Suprapubic skin (tissue), 4 donors: Measurements from ENCODE around the gene CHSY1. TPM values are rescaled to one million over a fixed set of nuclear protein-coding genes. Genes with fewer than 3 reads are reported as not detected.
"Not testable (repeated sequence)": the region's sequence is repeated elsewhere in the genome, so short reads cannot be mapped to it uniquely, and the experiment has no call there.

ENCODE experiments used
- DNase-seq, 2 donors: peaks; one replicate each; pipeline ENCODE4 v3.0.0-alpha.2; 2019; ENCODE audit warnings: low spot score in 2 of 2
- H3K27ac ChIP-seq: fragments of 200-600 bp; sonication (generic); one replicate; pipeline ENCODE4 v1.5.1; 2019
- H3K27me3 ChIP-seq: fragments of 200-600 bp; sonication (generic); one replicate; pipeline ENCODE4 v1.5.1; 2019
- H3K36me3 ChIP-seq: fragments of 200-600 bp; sonication (generic); one replicate; pipeline ENCODE4 v1.5.1; 2019
- H3K4me1 ChIP-seq: fragments of 200-600 bp; sonication (generic); one replicate; pipeline ENCODE4 v1.5.1; 2019
- H3K4me3 ChIP-seq: fragments of 200-600 bp; sonication (generic); one replicate; pipeline ENCODE4 v1.5.1; 2019; ENCODE audit warnings: mild to moderate bottlenecking
- H3K9me3 ChIP-seq: fragments of 200-600 bp; sonication (generic); one replicate; pipeline ENCODE4 v1.5.1; 2019
- EP300 ChIP-seq: sonication (generic); formaldehyde crosslinking; IDR thresholded peaks from one replicate; pipeline ENCODE4 v1.6.1; 2017; ENCODE audit warnings: antibody characterized with exemption
- POLR2A ChIP-seq, 2 donors: fragments of 450-650 bp; IDR thresholded peaks; one replicate each; pipeline ENCODE4 v1.6.1; 2017; ENCODE audit warnings: antibody characterized with exemption in 2 of 2, mild to moderate bottlenecking in 2 of 2, moderate library complexity in 2 of 2
- POLR2AphosphoS5 ChIP-seq, 3 donors: sonication (generic); formaldehyde crosslinking; IDR thresholded peaks; one replicate each; pipeline ENCODE4 v1.6.1; 2017; ENCODE audit warnings: antibody characterized with exemption in 3 of 3
- WGBS: methylation state at CpG from one replicate; pipeline ENCODE4 v1.1.5; 2018; 5-methylcytosine and 5-hydroxymethylcytosine counted together
- total RNA-seq, 4 donors: library from RNA; depleted of rRNA; stranded (reverse); fragments of >200 nt; gene quantifications; one replicate each; pipeline ENCODE4 v1.1.0, GENCODE V29; 2016
- TF ChIP-seq, protein P1 (sequence below), 2 donors: fragments of 200-600 bp in 1 of 2; fragments of 450-650 bp in 1 of 2; sonication (generic) in 1 of 2; IDR thresholded peaks; one replicate each; pipeline ENCODE4 v1.5.1; 2016 to 2019; ENCODE audit warnings: antibody characterized with exemption in 2 of 2, mild to moderate bottlenecking in 1 of 2, moderate library complexity in 1 of 2

Gene CHSY1
- total RNA-seq, 4 donors from 2014 or later: 29.7 to 39.6 (median 30.5) TPM

DNA sequence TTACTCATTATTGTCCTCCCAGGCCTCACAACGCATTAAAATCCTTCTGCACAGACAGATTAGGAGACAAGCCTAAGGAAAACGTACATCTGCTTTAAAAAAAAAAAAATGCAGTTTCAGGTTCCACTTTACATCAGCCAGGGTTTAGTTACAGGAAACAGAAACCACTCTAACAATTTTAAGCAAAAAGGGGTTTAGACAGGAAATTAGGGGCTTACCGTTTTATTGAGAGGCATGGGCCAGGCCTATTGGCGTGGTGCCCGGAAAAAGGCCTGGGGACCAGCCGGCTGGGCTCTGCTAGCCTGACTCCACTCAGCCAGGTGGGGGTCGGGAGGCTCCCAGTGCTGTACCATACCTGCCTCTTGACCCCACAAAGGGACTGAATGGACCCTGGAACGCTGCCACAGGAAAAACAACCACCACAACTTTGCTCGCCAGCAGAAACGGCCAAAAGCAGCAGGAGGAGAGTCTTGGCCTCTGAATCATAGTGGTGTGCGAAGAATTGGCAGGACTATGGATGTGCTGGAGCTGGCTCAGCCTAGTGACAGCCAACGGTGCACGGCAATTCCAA, 124.3 kb downstream of the CHSY1 start:
- H3K27ac ChIP-seq: peak overlapping the region; percentile 42
- DNase-seq: peak in 1 of 2 donors; percentile 81
- H3K9me3 ChIP-seq: no peaks in the 10 kb centered on the region
- peaks cover 22% of the 10 kb centered on the region for H3K4me1 ChIP-seq
- TF ChIP-seq POLR2A (IDR thresholded peaks at IDR 0.05): no peak
- TF ChIP-seq, protein P1, sequence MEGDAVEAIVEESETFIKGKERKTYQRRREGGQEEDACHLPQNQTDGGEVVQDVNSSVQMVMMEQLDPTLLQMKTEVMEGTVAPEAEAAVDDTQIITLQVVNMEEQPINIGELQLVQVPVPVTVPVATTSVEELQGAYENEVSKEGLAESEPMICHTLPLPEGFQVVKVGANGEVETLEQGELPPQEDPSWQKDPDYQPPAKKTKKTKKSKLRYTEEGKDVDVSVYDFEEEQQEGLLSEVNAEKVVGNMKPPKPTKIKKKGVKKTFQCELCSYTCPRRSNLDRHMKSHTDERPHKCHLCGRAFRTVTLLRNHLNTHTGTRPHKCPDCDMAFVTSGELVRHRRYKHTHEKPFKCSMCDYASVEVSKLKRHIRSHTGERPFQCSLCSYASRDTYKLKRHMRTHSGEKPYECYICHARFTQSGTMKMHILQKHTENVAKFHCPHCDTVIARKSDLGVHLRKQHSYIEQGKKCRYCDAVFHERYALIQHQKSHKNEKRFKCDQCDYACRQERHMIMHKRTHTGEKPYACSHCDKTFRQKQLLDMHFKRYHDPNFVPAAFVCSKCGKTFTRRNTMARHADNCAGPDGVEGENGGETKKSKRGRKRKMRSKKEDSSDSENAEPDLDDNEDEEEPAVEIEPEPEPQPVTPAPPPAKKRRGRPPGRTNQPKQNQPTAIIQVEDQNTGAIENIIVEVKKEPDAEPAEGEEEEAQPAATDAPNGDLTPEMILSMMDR (IDR thresholded peaks at IDR 0.05): no peak
- peak in 1 of 3 donors; percentile 17 for TF ChIP-seq POLR2AphosphoS5 (IDR thresholded peaks at IDR 0.05)
- no peaks in the 10 kb centered on the region for H3K27me3 ChIP-seq
- H3K36me3 ChIP-seq: no peaks in the 10 kb centered on the region
- 45% methylated on average over 13 of the region's 13 CpGs for WGBS
- H3K4me3 ChIP-seq: no peak overlapping the region

DNA sequence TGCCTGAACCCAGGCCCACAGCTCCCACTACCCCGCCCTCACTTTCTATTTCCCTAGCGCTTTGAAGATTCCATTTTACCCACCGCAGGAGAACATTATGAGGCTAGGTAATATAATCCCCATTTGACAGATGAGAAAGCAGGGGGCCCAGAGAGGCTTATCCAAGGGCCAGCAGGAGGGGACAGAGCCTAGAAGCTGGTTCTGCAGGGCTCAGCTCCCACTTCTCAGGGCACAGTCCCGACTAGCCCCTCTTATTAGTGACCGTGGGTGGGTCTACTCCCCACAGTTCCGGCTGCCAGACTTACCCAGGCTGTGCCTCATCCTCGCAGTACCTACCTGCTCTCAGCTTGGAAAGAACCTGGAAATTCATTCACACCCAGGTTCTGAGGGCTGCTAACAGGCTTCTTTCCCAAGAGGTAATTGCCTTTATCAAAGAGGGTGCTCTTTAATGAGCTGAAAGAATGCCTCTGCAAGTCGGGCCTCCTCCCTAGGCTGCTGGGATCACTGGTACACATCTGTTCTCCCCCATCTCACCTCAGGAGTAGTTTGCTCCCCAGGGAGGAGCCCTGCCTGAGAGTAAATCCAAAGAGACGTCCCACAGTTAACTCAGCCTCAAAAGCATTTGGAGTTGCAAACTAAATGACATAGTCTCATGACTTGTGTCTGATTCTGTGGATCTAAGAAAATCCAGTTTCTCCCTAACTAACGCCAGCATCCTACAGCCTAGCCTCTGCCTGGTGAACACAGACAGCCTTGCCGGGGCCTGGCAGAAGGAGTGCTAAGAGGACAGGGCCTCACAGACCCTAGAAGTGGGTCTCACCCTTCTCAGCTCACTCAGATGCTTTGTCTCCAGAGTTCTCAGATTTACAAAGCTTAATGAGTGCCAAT, 125.0 kb downstream of the CHSY1 start:
- DNase-seq: no peak
- WGBS: 66% methylated on average over 11 of the region's 11 CpGs
- H3K4me1 ChIP-seq: peaks cover 24% of the 10 kb centered on the region
- H3K9me3 ChIP-seq: no peaks in the 10 kb centered on the region
- no peak for TF ChIP-seq EP300
- TF ChIP-seq, protein P1 (IDR thresholded peaks at IDR 0.05): no peak
- no peak for TF ChIP-seq POLR2A (IDR thresholded peaks at IDR 0.05)
- TF ChIP-seq POLR2AphosphoS5 (IDR thresholded peaks at IDR 0.05): no peak
- H3K27ac ChIP-seq: peak overlapping the region; percentile 42
- no peaks in the 10 kb centered on the region for H3K36me3 ChIP-seq
- no peak overlapping the region for H3K4me3 ChIP-seq
- H3K27me3 ChIP-seq: no peaks in the 10 kb centered on the region

DNA sequence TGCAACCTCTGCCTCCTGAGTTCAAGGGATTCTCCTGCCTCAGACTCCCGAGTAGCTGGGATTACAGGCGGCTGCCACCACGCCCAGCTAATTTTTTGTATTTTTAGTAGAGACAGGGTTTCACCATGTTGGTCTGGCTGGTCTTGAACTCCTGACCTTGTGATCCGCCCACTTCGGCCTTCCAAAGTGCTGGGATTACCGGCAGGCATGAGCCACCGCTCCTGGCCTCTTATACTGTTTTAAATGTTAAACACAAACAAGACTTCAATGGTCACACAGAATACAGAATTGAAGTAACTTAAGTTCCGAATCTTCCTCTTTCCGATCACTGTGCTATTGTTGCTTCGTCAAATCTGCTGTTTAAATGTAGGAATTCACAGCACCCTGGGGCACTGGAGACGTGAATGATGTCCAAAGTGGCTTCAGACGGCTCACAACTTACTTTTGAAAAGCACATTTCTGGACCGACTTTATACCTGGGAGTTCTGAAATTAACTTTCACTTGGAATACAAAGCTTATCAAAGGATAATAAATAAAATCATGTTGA, 125.9 kb downstream of the CHSY1 start:
- WGBS: 81% methylated on average over 13 of the region's 13 CpGs
- not testable (repeated sequence) for H3K27me3 ChIP-seq, H3K4me3 ChIP-seq, H3K27ac ChIP-seq, H3K36me3 ChIP-seq, H3K9me3 ChIP-seq, DNase-seq
- H3K4me1 ChIP-seq: peaks cover 33% of the 10 kb centered on the region

Other genes starting within 250 kb of the CHSY1 start
- gene SELENOS, start 25.4 kb upstream of the CHSY1 start, total RNA-seq: 10 to 100 TPM; 39.8 to 88.3 (median 50.2) TPM
- 100 to 1,000 TPM in 1 of 4 donors, 10 to 100 TPM in 3; 43.1 to 122 (median 48.2) TPM for gene SNRPA1, start 43.2 kb upstream of the CHSY1 start, total RNA-seq
- 10 to 100 TPM; 12.9 to 31.5 (median 23.7) TPM for gene PCSK6, start 237.7 kb upstream of the CHSY1 start, total RNA-seq